Measurements from ENCODE around the gene KIF5A. TPM values are rescaled to one million over a fixed set of nuclear protein-coding genes. Genes with fewer than 3 reads are reported as not detected.

KIF5A gene
- polyA plus RNA-seq, 3 donors = 0.01 TPM; not detected in 2

- Histone ChIP-seq H3K9ac (ENCODE audit: insufficient read depth, low read length, poor library complexity, severe bottlenecking) (no peak overlapping the region), H3K36me3 (replicated peaks in 1 of 2; ENCODE audit: control insufficient read depth in 1 of 2, insufficient read depth in 2 of 2, low read length in 2 of 2) (no peaks in the 10 kb centered on the region), H2AFZ (ENCODE audit: insufficient read depth, low read depth, low read length, poor library complexity, severe bottlenecking) (no peak overlapping the region), H3K4me3 (replicated peaks in 1 of 3; ENCODE audit: low read depth in 2 of 3, low read length in 3 of 3) (no peak overlapping the region), H3K27ac (ENCODE audit: low read depth in 1 of 2, low read length in 2 of 2) (no peak overlapping the region), H3K79me2 (ENCODE audit: insufficient read depth, low read length) (no peaks in the 10 kb centered on the region), H3K4me1 (ENCODE audit: control insufficient read depth in 1 of 2, insufficient read depth in 2 of 2, low read length in 2 of 2) (no peaks in the 10 kb centered on the region), H3K4me2 (replicated peaks; ENCODE audit: extremely low read depth, low read length, poor library complexity, severe bottlenecking) (no peak overlapping the region), H4K20me1 (ENCODE audit: insufficient read depth, low read length) (no peaks in the 10 kb centered on the region), H3K9me3 (replicated peaks in 1 of 2; ENCODE audit: control insufficient read depth in 1 of 2, insufficient read depth in 1 of 2, low read length in 2 of 2) (no peaks in the 10 kb centered on the region), H3K27me3 (ENCODE audit: control insufficient read depth in 2 of 2, insufficient read depth in 2 of 2, low read length in 2 of 2) (no peaks in the 10 kb centered on the region)
- WGBS (ENCODE audit: insufficient coverage) = 98% methylated on average over 8 of the region's 12 CpGs
- intact Hi-C loops (cut with micrococcal nuclease) = no loop called here
- no peaks in the 10 kb centered on the region for H3K4me1 Mint-ChIP-seq
- no peak for DNase-seq
- no peaks in the 10 kb centered on the region for H3K9me3 Mint-ChIP-seq
- TF ChIP-seq, protein P1, sequence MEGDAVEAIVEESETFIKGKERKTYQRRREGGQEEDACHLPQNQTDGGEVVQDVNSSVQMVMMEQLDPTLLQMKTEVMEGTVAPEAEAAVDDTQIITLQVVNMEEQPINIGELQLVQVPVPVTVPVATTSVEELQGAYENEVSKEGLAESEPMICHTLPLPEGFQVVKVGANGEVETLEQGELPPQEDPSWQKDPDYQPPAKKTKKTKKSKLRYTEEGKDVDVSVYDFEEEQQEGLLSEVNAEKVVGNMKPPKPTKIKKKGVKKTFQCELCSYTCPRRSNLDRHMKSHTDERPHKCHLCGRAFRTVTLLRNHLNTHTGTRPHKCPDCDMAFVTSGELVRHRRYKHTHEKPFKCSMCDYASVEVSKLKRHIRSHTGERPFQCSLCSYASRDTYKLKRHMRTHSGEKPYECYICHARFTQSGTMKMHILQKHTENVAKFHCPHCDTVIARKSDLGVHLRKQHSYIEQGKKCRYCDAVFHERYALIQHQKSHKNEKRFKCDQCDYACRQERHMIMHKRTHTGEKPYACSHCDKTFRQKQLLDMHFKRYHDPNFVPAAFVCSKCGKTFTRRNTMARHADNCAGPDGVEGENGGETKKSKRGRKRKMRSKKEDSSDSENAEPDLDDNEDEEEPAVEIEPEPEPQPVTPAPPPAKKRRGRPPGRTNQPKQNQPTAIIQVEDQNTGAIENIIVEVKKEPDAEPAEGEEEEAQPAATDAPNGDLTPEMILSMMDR (IDR thresholded peaks at IDR 0.05) = no peak
- no peaks in the 10 kb centered on the region for H3K36me3 Mint-ChIP-seq
- peaks cover 6 to 15% (median 14%) of the 10 kb centered on the region in 3 donors for H3K27me3 Mint-ChIP-seq (ENCODE audit: low read depth in 3 of 3)
- no peak overlapping the region for H3K27ac Mint-ChIP-seq
- no peak overlapping the region for H3K4me3 Mint-ChIP-seq
Measured at GRCh38 chr12:57571926-57572762, 22.3 kb downstream of the KIF5A start.

GRCh38 chr12:57574795-57575194 lies 25.0 kb downstream of the KIF5A start:
- Histone ChIP-seq H2AFZ (ENCODE audit: insufficient read depth, low read depth, low read length, poor library complexity, severe bottlenecking) (no peak overlapping the region), H3K79me2 (ENCODE audit: insufficient read depth, low read length) (no peaks in the 10 kb centered on the region), H3K4me1 (ENCODE audit: control insufficient read depth in 1 of 2, insufficient read depth in 2 of 2, low read length in 2 of 2) (no peaks in the 10 kb centered on the region), H3K36me3 (replicated peaks in 1 of 2; ENCODE audit: control insufficient read depth in 1 of 2, insufficient read depth in 2 of 2, low read length in 2 of 2) (no peaks in the 10 kb centered on the region), H3K27me3 (ENCODE audit: control insufficient read depth in 2 of 2, insufficient read depth in 2 of 2, low read length in 2 of 2) (no peaks in the 10 kb centered on the region), H3K27ac (ENCODE audit: low read depth in 1 of 2, low read length in 2 of 2) (no peak overlapping the region), H3K4me3 (replicated peaks in 1 of 3; ENCODE audit: low read depth in 2 of 3, low read length in 3 of 3) (no peak overlapping the region), H3K9ac (ENCODE audit: insufficient read depth, low read length, poor library complexity, severe bottlenecking) (no peak overlapping the region), H3K9me3 (replicated peaks in 1 of 2; ENCODE audit: control insufficient read depth in 1 of 2, insufficient read depth in 1 of 2, low read length in 2 of 2) (no peaks in the 10 kb centered on the region), H4K20me1 (ENCODE audit: insufficient read depth, low read length) (no peaks in the 10 kb centered on the region), H3K4me2 (replicated peaks; ENCODE audit: extremely low read depth, low read length, poor library complexity, severe bottlenecking) (no peak overlapping the region)
- Mint-ChIP-seq H3K27ac (no peak overlapping the region), H3K9me3 (no peaks in the 10 kb centered on the region), H3K36me3 (no peaks in the 10 kb centered on the region), H3K4me3 (no peak overlapping the region), H3K27me3 (ENCODE audit: low read depth in 3 of 3) (peaks cover 4 to 17% (median 16%) of the 10 kb centered on the region in 3 donors), H3K4me1 (no peaks in the 10 kb centered on the region)
- WGBS (ENCODE audit: insufficient coverage) = 96% methylated on average over 5 of the region's 10 CpGs
- intact Hi-C loops (cut with micrococcal nuclease) = no loop called here
- TF ChIP-seq, protein P1 (IDR thresholded peaks at IDR 0.05) = no peak
- no peak for DNase-seq

Measured in CD14-positive monocyte (primary cell).